ENCODE data around the gene MSANTD2. TPM values are rescaled to one million over a fixed set of nuclear protein-coding genes. Genes with fewer than 3 reads are reported as not detected.
A peak's percentile ranks its signal among the peaks of the same experiment; 100 is the strongest.

The MSANTD2 gene
- total RNA-seq, 4 donors from 2014 or later = 19.8 to 32.8 (median 23.5) TPM

GRCh38 chr11:124719534-124719933 lies 80.7 kb downstream of the MSANTD2 start:
- Histone ChIP-seq H3K4me3 (no peak overlapping the region), H3K36me3 (no peaks in the 10 kb centered on the region), H3K27ac (no peak overlapping the region), H3K9me3 (no peaks in the 10 kb centered on the region), H3K4me1 (peaks cover 0 to 19% (median 5%) of the 10 kb centered on the region in 4 donors), H3K27me3 (peaks cover 0 to 90% of the 10 kb centered on the region in 2 donors)
- DNase-seq (ENCODE audit: low spot score in 2 of 2) = no peak
- 26 to 38% methylated on average over 2 of the region's 2 CpGs for WGBS, 2 donors
- TF ChIP-seq EP300 (IDR thresholded peaks at IDR 0.05) = no peak
- TF ChIP-seq CTCF (IDR thresholded peaks at IDR 0.05) = no peak

- Histone ChIP-seq H3K27ac (no peak overlapping the region), H3K4me1 (peaks cover 0 to 19% (median 5%) of the 10 kb centered on the region in 4 donors), H3K9me3 (no peaks in the 10 kb centered on the region), H3K4me3 (no peak overlapping the region), H3K27me3 (peaks cover 0 to 83% of the 10 kb centered on the region in 2 donors), H3K36me3 (no peaks in the 10 kb centered on the region)
- no peak for DNase-seq (ENCODE audit: low spot score in 2 of 2)
- 31 to 39% methylated on average over 12 to 14 of the region's 14 CpGs for WGBS, 2 donors
- TF ChIP-seq EP300 (IDR thresholded peaks at IDR 0.05) (no peak), POLR2A (IDR thresholded peaks at IDR 0.05) (no peak), CTCF (IDR thresholded peaks at IDR 0.05) (no peak)
Observed at GRCh38 chr11:124718801-124719200, 81.4 kb downstream of the MSANTD2 start.

- TF ChIP-seq EP300 (IDR thresholded peaks at IDR 0.05) (no peak), POLR2A (IDR thresholded peaks at IDR 0.05) (no peak), CTCF (IDR thresholded peaks at IDR 0.05) (no peak)
- DNase-seq (ENCODE audit: low spot score in 2 of 2) = no peak
- WGBS, 2 donors = 1 to 2% methylated on average over 45 of the region's 45 CpGs
Observed at GRCh38 chr11:124717786-124718651, 82.2 kb downstream of the MSANTD2 start.

GRCh38 chr11:124717421-124717785 lies 82.8 kb downstream of the MSANTD2 start:
- peaks cover 0 to 70% of the 10 kb centered on the region in 2 donors for H3K27me3 ChIP-seq

More at GRCh38 chr11:124717786-124718651, 82.2 kb downstream of the MSANTD2 start:
- Histone ChIP-seq H3K27ac (no peak overlapping the region), H3K9me3 (no peaks in the 10 kb centered on the region), H3K4me1 (peaks cover 0 to 19% (median 5%) of the 10 kb centered on the region in 4 donors), H3K36me3 (no peaks in the 10 kb centered on the region), H3K27me3 (peaks cover 0 to 76% of the 10 kb centered on the region in 2 donors), H3K4me3 (peak overlapping the region; percentile 11 to 49 (median 25))

More at GRCh38 chr11:124717421-124717785, 82.8 kb downstream of the MSANTD2 start:
- no peaks in the 10 kb centered on the region for H3K36me3 ChIP-seq
- peak overlapping the region in 1 of 4 donors; percentile 49 for H3K4me3 ChIP-seq
- no peak for TF ChIP-seq CTCF (IDR thresholded peaks at IDR 0.05)
- no peak for TF ChIP-seq EP300 (IDR thresholded peaks at IDR 0.05)
- TF ChIP-seq POLR2A (IDR thresholded peaks at IDR 0.05) = no peak
- H3K27ac ChIP-seq = no peak overlapping the region
- 38 to 46% methylated on average over 7 of the region's 7 CpGs for WGBS, 2 donors
- no peak for DNase-seq (ENCODE audit: low spot score in 2 of 2)
- no peaks in the 10 kb centered on the region for H3K9me3 ChIP-seq
- peaks cover 0 to 19% (median 5%) of the 10 kb centered on the region in 4 donors for H3K4me1 ChIP-seq
